ENCODE data around the gene SCOC.

GRCh38 chr4:140395668-140396067, 22.2 kb downstream of the SCOC start:
- no peak for TF ChIP-seq FOXM1 (IDR thresholded peaks at IDR 0.05; ENCODE audit: borderline replicate concordance)
- no peak for TF ChIP-seq L3MBTL2 (conservative IDR thresholded peaks at IDR 0.05)
- no peak for TF ChIP-seq PKNOX1 (IDR thresholded peaks at IDR 0.05)
